Testis (tissue), 2 donors: ENCODE measurements around the gene COX19.

Source experiments
- CTCF ChIP-seq, 3 experiments: fragments of 450-650 bp in 2 of 3; fragments of 200-600 bp in 1 of 3; sonication (generic) in 1 of 3; IDR thresholded peaks; one replicate each; pipeline ENCODE4 v1.5.1; 2016 to 2019; ENCODE audit warnings: antibody characterized with exemption in 3 of 3, mild to moderate bottlenecking in 2 of 3, moderate library complexity in 1 of 3
- POLR2A ChIP-seq: fragments of 450-650 bp; IDR thresholded peaks from one replicate; pipeline ENCODE4 v1.6.1; 2017; ENCODE audit warnings: antibody characterized with exemption, mild to moderate bottlenecking, moderate library complexity

GRCh38 chr7:990933-991728 is 15.8 kb upstream of the COX19 start:
- TF ChIP-seq CTCF (IDR thresholded peaks at IDR 0.05) (no peak), POLR2A (no peak)
